Smooth muscle cell (in vitro differentiated cells): ENCODE data around the gene FZD8. TPM values are rescaled to one million over a fixed set of nuclear protein-coding genes. Genes with fewer than 3 reads are reported as not detected.

Source experiments
- DNase-seq: peaks from one replicate; lab custom pipeline; 2025; ENCODE audit not compliant: unreplicated experiment; lab: John Stamatoyannopoulos, UW
- H2AFZ ChIP-seq: fragments of 200-600 bp; sonication (generic); 2 replicates; pipeline ENCODE4 v1.6.0; 2016; ENCODE audit warnings: antibody characterized with exemption, low read depth, mild to moderate bottlenecking
- H3F3A ChIP-seq: fragments of 200-600 bp; sonication (generic); 2 replicates; pipeline ENCODE4 v1.6.0; 2017; ENCODE audit warnings: antibody characterized with exemption, low read depth
- H3K27ac ChIP-seq: fragments of 200-600 bp; sonication (generic); 2 replicates; pipeline ENCODE4 v1.5.1; 2016; ENCODE audit warnings: low read depth, mild to moderate bottlenecking
- H3K27me3 ChIP-seq: fragments of 200-600 bp; sonication (generic); 2 replicates; pipeline ENCODE4 v1.6.1; 2016; ENCODE audit warnings: low read depth, mild to moderate bottlenecking
- H3K36me3 ChIP-seq: fragments of 200-600 bp; sonication (generic); 2 replicates; pipeline ENCODE4 v1.5.1; 2016; ENCODE audit warnings: low read depth
- H3K4me1 ChIP-seq: fragments of 200-600 bp; sonication (generic); 2 replicates; pipeline ENCODE4 v1.5.1; 2016; ENCODE audit warnings: low read depth
- H3K4me2 ChIP-seq: fragments of 200-600 bp; sonication (generic); 2 replicates; pipeline ENCODE4 v1.6.0; 2016; ENCODE audit warnings: mild to moderate bottlenecking
- H3K4me3 ChIP-seq: fragments of 200-600 bp; sonication (generic); 2 replicates; pipeline ENCODE4 v1.5.1; 2016; ENCODE audit warnings: mild to moderate bottlenecking
- H3K79me2 ChIP-seq: fragments of 200-600 bp; sonication (generic); 2 replicates; pipeline ENCODE4 v1.6.0; 2016; ENCODE audit warnings: low read depth, mild to moderate bottlenecking
- H3K9ac ChIP-seq: fragments of 200-600 bp; sonication (generic); 2 replicates; pipeline ENCODE4 v1.6.0; 2016; ENCODE audit warnings: low read depth
- H3K9me3 ChIP-seq: fragments of 200-600 bp; sonication (generic); replicated peaks from 2 replicates; pipeline ENCODE4 v1.5.1; 2016; ENCODE audit warnings: low read depth
- H4K20me1 ChIP-seq: fragments of 200-600 bp; sonication (generic); 2 replicates; pipeline ENCODE4 v1.6.0; 2016; ENCODE audit warnings: low read depth
- WGBS: methylation state at CpG from one replicate; pipeline ENCODE4 v1.1.7; 2016; ENCODE audit warnings: low lambda C conversion rate; 5-methylcytosine and 5-hydroxymethylcytosine counted together
- polyA plus RNA-seq: library from polyadenylated mRNA; unstranded; fragments of >200 nt; fragmentation: Nextera tagmentation; extraction: Ambion mirVana; gene quantifications from 2 replicates; pipeline ENCODE4 v1.2.1, GENCODE V29; 2016
- total RNA-seq: library from RNA; depleted of rRNA; stranded (reverse); fragments of >200 nt; gene quantifications from 2 replicates; pipeline ENCODE4 v1.2.3, GENCODE V29; 2014
- TF ChIP-seq, protein P1 (sequence below): fragments of 200-600 bp; sonication (generic); IDR thresholded peaks from 2 replicates; pipeline ENCODE4 v1.5.1; 2017; ENCODE audit warnings: borderline replicate concordance, mild to moderate bottlenecking, antibody characterized with exemption; ENCODE audit not compliant: insufficient read depth, poor library complexity, severe bottlenecking

Gene FZD8
- total and polyA plus RNA-seq, 2 experiments from 2014 or later = 4.8 to 15.3 TPM

DNA sequence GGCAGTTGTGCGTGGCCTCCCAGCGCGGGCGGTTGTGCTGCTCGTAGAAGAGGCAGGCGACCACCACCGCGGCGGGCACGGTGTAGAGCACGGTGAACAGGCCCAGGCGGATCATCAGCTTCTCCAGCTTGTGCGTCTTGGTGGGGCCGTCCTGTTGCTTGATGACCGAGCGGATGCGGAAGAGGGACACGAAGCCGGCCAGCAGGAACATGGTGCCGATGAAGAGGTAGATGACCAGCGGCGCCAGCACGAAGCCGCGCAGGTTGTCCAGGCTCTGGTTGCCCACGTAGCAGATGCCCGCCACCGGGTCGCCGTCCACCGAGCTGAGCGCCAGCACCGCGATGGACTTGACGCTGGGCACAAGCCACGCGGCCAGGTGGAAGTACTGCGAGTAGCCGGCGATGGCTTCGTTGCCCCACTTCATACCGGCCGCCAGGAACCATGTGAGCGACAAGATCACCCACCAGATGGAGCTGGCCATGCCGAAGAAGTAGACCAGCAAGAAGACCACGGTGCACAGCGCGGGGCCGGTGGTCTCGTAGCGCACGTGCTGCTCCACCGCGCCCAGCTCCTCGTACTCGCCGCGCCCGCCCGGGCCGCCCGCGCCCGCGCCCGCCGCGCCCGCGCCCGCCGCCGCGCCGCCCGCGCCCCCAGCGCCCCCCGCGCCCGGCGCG lies 2.2 kb downstream of the FZD8 start:
- Histone ChIP-seq H2AFZ (peak overlapping the region; percentile 67), H3K4me3 (peak overlapping the region; percentile 58), H4K20me1 (peaks cover 25% of the 10 kb centered on the region), H3K27me3 (peaks cover 1% of the 10 kb centered on the region), H3K79me2 (peaks cover 12% of the 10 kb centered on the region), H3K27ac (no peak overlapping the region), H3F3A (no peaks in the 10 kb centered on the region), H3K4me2 (peak overlapping the region; percentile 92), H3K9me3 (no peaks in the 10 kb centered on the region), H3K9ac (no peak overlapping the region), H3K4me1 (peaks cover 52% of the 10 kb centered on the region), H3K36me3 (no peaks in the 10 kb centered on the region)
- TF ChIP-seq, protein P1, sequence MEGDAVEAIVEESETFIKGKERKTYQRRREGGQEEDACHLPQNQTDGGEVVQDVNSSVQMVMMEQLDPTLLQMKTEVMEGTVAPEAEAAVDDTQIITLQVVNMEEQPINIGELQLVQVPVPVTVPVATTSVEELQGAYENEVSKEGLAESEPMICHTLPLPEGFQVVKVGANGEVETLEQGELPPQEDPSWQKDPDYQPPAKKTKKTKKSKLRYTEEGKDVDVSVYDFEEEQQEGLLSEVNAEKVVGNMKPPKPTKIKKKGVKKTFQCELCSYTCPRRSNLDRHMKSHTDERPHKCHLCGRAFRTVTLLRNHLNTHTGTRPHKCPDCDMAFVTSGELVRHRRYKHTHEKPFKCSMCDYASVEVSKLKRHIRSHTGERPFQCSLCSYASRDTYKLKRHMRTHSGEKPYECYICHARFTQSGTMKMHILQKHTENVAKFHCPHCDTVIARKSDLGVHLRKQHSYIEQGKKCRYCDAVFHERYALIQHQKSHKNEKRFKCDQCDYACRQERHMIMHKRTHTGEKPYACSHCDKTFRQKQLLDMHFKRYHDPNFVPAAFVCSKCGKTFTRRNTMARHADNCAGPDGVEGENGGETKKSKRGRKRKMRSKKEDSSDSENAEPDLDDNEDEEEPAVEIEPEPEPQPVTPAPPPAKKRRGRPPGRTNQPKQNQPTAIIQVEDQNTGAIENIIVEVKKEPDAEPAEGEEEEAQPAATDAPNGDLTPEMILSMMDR = peak; percentile 24
- DNase-seq = no peak
- 4% methylated on average over 50 of the region's 83 CpGs for WGBS

DNA sequence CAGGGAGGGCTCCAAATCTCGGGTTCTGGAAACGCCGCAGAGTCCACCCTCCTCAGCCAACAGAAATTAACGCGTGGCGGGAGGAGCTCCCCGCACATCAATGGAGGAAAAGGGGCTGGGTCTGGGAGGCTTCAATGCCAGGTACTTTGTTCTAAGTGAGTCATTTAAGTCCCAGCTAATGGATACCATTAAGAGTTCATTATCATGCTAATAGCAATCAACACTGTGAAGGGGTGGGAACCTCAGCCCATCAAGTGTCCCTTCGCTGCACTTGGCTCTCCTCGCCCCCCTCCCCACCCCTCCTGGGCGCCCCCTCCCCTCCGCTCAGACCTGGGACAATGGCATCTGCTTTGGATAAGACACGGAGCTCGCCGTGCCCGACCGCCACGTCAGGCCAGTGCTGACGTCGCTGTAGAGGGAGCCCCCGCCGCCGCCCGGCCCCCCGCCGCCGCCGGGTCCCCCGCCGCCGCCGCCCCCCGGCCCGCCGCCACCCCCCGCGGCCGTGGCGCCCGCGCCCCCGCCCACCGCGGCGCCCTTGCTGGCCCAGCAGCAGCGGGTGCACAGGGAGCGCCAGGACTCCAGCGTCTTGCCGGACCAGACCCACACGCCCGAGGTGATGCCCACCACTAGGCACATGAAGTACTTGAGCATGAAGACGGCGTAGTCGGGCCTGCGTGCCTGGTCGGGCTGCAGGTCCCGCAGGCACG lies 2.9 kb downstream of the FZD8 start:
- TF ChIP-seq, protein P1 = no peak
- no peak overlapping the region for H3K9ac ChIP-seq
- 5% methylated on average over 37 of the region's 57 CpGs for WGBS
- H3F3A ChIP-seq = no peaks in the 10 kb centered on the region
- H3K9me3 ChIP-seq = no peaks in the 10 kb centered on the region
- peaks cover 25% of the 10 kb centered on the region for H4K20me1 ChIP-seq
- peak overlapping the region; percentile 67 for H2AFZ ChIP-seq
- no peaks in the 10 kb centered on the region for H3K36me3 ChIP-seq
- peaks cover 50% of the 10 kb centered on the region for H3K4me1 ChIP-seq
- no peak overlapping the region for H3K27ac ChIP-seq
- peaks cover 12% of the 10 kb centered on the region for H3K79me2 ChIP-seq
- H3K4me2 ChIP-seq = peak overlapping the region; percentile 92
- no peaks in the 10 kb centered on the region for H3K27me3 ChIP-seq
- DNase-seq = no peak
- peak overlapping the region; percentile 58 for H3K4me3 ChIP-seq

DNA sequence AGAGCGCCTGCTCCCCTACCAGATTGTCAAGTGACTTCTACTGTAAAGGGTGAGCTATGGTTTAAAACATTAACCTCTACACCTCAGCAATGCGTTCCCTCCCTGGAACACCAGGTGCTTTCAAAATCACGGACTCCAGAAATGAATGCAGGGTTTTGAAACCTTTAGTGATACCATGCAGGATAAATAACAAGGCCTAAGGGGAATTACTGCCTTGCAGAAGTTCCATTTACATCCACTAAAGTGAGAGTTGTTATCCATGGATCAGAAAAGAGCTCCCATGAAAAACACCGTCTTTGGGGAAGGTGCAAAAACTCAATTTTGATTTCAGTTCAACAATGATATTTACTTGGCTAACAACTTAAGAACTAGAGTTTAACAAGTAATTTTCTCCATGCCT lies 4.0 kb downstream of the FZD8 start:
- no peaks in the 10 kb centered on the region for H3K36me3 ChIP-seq
- H3K4me2 ChIP-seq = peak overlapping the region; percentile 83
- H3K79me2 ChIP-seq = peaks cover 12% of the 10 kb centered on the region
- TF ChIP-seq, protein P1 = no peak
- peak overlapping the region; percentile 34 for H3K4me3 ChIP-seq
- H3K9ac ChIP-seq = no peak overlapping the region
- no peak for DNase-seq
- peaks cover 25% of the 10 kb centered on the region for H4K20me1 ChIP-seq
- no peaks in the 10 kb centered on the region for H3K27me3 ChIP-seq
- peaks cover 39% of the 10 kb centered on the region for H3K4me1 ChIP-seq
- H3K27ac ChIP-seq = no peak overlapping the region
- H2AFZ ChIP-seq = peak overlapping the region; percentile 12
- WGBS = 46% methylated on average over 4 of the region's 4 CpGs
- no peaks in the 10 kb centered on the region for H3K9me3 ChIP-seq
- H3F3A ChIP-seq = no peaks in the 10 kb centered on the region
